NCI-H187 treated with DMSO at 0.1 percent for 48 hours (cell line): Measurements from ENCODE around the gene NOL4L.
"Not testable (repeated sequence)": the region's sequence is repeated elsewhere in the genome, so short reads cannot be mapped to it uniquely, and the experiment has no call there.

Source experiments
- DNase-seq: peaks from one replicate; lab custom pipeline; 2025; lab: John Stamatoyannopoulos, UW

The NOL4L gene

DNA sequence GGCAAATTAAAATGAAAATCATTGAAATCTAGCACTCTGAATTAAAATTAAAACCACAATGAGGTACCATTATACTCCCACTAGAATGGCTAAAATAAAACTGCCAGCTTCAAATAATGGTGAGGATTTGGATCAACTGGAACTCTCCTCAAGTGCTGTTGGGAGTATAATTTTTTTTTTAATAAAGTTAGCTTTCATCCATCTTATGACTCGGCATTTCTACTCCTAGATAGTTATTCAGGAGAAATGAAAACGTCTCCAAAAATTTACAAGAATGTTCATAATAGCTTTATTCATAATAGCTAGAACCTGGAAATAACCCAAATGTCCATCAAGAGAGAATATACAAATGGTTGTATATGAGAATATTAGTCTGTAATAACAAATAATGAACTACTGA lies 163.8 kb downstream of the NOL4L start:
- no peak for DNase-seq

DNA sequence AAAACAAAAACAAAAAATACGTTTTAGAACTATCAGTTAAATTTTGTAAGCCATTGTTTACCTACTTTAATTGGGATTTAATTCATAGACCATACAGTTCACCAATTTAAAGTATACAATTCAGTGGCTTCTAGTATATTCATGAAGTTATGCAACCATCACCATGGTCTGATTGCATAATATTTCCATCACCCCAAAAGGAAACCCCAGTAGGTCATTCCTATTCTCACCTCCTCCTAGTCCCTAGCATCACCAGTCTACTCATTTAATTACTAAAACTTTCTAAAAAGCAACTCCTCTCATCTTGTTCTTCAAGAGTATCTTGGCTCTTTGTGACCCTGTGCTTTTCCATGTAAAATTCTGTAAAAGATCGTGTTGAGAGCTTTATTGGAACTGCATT lies 166.8 kb downstream of the NOL4L start:
- DNase-seq, result no peak

DNA sequence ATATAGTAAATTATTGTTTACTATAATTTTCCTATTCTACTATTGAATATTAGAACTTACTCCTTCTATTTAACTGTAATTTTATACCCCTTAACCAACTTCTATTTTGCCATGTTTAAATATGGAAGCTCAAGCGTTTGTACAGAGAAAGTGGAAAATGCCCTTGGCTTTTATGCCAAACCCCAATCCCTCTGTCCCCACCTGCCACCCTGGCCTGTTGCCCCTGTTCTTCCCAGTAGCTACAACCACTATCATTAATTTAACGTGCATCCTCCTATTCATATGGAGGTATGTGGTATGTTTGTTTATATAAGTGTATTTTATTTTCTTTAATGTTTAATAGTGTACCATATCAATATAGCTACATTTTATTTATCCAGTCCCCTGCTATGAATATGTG lies 168.9 kb downstream of the NOL4L start:
- no peak for DNase-seq

DNA sequence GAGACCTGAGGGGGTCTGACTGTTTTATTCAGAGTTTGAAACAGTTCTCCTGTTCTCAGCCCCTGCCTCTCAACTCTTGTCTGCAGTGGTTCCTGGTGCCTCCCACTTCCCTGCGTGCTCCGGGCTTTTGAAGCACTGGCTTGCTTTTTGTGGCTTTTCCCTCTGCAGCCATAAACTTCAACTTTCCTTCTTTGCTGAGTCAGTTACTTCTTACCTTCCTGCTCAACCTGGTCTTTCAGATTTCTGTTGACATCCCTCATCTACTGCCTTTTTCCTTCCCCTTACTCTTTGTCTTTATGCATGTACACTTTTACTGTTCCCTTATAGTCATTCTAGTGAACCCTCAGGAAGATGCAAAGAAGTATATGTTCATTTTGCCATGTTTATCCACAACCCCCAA lies 169.6 kb downstream of the NOL4L start:
- DNase-seq, result no peak

DNA sequence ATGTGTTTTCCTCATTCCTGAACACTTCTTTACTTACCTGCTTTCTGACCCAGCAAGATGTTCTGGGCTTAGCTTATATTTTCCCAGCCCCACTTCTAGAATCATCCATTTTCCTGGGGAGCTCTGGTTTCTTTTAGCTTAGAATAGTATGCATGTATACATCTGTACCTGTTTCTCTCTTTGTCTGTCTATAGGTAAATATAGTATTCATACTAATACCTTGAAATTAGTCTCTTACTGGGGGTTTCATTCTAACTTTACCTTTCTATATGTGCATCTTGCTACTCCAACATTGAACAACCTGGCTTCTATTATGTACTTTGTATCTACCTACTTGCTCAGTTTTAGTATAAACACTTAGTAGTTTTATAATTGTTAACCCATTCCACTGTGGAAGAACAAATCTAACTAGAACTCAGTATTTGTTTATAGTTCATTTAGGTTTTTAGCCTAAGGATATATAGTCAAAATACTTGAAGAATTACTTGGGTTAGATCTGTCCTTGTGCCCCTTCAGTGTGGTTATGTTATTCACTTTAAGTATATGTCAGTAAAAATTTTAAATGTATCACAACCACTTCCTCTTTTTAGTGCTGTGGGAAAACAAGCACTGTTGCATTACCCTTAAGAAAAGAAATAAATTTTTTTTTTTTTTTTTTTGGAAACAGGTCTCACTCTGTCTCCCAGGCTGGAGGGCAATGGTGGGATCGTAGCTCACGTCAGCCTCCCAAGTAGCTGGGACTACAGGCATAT lies 173.0 kb downstream of the NOL4L start:
- DNase-seq, result no peak

DNA sequence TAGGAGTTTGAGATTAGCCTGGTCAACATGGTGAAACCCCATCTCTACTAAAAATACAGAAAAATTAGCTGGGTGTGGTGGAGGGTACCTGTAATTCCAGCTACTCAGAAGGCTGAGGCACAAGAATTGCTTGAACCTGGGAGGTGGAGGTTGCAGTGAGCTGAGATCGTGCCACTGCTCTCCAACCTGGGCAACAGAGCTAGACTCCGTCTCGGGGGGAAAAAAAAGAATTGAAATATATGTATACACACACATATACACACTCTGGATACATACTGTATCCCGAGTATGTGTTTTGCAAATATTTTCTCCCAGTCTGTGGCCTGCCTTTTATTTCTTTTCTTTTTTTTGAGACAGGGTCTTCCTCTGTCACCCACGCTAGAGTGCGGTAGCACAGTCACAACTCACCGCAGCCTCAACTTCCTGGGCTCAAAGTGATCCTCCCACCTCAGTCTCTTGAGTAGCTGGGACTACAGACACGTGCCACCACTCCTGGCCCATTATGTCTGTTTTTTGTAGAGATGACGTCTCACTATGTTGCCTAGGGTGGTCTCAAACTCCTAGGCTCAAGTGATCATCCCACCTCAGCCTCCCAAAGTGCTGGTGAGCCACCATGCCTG lies 177.9 kb downstream of the NOL4L start:
- not testable (repeated sequence) for DNase-seq

DNA sequence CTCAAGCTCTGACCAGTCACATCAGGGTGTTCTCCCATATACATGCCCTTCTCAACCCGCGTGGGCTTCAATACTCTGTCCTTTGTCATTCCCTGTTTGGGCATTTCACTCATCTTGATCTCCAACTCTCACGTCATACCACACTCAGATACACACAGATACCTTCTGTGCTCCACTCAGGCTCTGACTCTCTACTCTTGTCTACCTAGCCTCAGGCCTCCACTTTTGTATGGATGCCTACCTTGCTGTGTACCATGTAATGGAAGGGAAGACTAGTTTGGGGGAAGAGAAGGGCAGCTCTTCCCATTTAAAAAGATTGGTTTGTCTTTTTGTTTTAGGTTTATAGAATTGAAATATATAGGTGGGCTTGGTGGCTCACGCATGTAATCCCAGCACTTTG lies 178.4 kb downstream of the NOL4L start:
- DNase-seq, result no peak

DNA sequence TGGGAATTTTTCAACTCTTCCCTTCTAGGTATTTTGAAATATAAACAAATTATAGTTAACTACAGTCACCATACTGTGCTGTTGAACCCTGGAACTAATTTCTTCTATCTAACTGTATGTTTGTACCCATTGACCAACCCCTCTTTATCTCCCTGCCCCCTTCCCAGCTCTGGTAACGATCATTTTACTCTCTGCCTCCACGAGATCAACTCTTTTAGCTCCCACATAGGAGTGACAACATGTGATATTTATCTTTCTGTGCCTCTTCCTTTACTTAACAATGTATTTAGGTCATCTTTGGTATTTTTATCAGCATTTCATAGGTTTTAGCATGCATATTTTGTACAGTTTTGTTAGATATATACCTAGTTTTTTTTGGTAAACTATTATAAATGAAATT lies 181.1 kb downstream of the NOL4L start:
- no peak for DNase-seq

DNA sequence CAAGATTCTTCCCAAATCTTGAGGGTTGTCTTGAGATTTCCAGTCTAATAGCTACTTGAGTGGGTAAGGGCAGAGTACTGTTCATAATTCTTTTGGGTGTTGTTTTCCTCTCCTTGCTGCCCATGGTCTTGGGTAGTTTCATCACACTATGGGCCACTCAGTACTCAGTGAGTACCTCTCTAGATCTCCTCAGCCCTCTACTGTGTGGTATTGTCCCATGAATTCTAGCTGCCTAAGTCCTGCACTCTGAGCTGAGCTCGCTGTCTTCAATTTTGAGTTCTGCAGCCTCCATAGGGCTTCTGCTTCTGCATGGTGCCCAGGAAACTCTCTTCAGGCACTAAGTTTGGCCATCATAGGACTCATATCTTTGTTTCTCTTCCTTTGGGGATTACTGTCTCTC lies 184.7 kb downstream of the NOL4L start:
- no peak for DNase-seq

DNA sequence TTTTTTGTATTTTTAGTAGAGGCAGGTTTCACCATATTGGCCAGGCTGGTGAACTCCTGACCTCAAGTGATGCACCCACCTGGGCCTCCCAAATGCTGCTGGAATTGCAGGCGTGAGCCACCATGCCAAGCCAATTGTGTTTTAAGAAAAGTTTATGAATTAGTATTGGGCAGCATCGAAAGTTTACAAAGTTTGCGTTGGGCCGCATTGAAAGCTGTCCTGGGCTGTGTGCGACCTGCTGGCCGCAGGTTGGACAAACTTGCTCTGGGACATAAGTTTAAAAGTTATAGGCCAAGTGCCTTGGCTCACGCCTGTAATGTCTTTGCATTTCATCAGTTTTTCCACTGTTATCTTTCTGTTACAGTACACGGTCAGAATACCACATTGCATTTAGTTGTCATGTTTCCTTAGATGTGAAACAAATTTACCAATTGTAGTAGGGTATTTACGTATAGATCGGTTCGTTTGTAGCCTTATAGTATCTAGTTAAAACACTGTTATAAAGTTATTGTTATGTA lies 187.5 kb downstream of the NOL4L start:
- DNase-seq, result no peak

DNA sequence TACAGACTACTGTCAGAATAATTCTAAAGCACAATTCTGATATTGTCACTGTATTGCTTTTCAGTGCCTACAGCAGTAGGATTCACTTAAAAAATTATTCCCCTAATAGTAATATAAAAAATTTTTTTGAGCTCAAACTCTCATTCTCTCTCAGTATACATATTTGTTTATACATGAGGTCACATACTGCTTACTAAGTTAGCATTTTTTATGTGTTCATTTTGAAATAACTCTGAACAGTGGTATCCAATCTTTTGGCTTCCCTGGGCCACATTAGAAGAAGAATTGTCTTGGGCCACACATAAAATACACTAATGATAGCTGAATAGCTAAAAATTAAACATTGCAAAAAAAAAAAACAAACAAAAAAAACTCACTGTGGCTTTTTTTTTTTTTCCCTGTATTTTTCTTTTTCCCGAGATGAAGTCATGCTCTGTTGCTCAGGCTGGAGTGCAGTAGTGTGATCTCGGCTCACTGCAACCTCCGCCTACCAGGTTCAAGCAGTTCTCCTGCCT lies 188.4 kb downstream of the NOL4L start:
- DNase-seq, result no peak

DNA sequence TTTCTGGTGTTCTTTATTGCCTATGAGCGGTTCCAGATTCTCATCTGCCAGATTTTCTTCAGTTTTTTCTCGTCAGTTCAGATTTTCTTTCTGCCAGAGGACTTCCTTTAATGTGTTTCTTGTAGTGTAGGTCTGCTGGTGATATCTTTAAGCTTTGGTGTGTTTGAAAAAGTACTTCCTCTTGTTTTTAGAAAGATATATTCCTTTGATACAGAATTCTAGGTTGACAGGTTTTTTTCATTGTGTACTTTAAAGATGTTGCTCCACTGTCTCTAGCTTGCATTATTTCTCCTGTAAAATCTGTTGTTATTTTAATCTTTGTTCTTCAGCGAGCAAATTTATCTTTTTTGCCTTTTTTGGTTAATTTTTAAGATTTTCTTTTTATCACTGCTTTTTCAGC lies 190.1 kb downstream of the NOL4L start:
- no peak for DNase-seq
